ENCODE results near the gene CNOT6. TPM values are rescaled to one million over a fixed set of nuclear protein-coding genes. Genes with fewer than 3 reads are reported as not detected.
A peak's percentile ranks its signal among the peaks of the same experiment; 100 is the strongest.

CNOT6 gene
- total RNA-seq, 1 donor from 2014 or later, result 22.1 TPM

DNA sequence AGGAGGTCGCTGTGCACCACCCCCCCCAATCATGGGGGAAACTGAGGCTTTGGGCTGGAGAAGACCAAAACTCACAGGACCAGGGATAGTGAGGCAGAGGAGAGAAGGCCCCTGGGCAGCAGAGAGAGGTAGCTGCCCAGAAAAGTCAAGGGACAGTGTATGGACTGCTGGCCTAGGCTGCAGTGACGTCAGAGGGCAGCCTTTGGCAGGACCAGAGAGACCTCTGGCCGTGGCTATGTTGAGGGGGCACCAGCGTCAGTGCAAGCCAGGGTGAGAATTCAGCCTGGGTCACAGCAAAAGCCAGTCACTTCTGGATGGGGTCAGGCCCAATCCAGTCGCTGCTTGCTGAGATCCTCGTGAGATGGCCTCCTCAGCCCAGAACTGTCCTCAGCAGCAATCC lies 128.7 kb downstream of the CNOT6 start:
- ATAC-seq, result no peak

DNA sequence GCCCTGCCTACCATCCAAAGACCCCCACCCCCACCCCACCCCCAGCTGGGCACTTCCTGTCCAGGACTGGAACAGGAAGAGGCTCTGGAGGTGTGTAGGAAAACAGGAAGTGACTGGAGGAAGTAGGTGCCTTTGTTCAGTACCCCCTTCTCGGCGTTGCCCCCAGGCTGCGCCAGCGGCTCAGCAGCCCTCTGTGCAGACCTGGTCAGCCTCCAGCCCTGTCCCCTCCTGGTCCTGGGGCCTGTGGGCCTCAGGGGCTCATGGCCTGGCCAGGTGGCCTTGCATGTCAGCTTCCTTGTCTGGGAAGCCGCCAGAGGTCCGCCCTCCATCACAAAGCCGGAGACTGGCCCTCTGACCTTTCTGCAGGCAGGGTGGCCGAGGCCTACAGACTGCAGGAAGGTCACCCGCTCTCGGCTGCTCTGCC lies 129.2 kb downstream of the CNOT6 start:
- peak; percentile 9 for ATAC-seq

DNA sequence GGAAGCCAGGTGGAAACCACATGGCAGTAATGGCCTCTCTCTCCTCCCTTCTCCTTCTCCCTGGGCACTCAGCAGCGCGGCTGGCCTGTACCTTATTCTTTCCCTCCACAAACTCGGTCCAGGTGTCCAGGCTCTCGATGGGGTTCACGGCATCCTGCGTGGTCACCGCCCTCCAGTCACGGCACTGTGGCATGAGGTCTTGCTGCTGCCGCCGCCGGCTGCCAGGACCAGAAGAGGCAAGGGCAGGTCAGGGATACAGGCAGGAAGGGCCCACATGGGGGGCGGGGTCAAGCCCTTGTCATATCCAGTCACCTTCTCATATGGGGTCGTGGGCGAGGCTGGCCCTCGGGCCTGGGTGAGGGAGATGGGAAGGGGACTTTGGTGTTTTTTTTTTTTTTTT lies 129.7 kb downstream of the CNOT6 start:
- ATAC-seq, result no peak

DNA sequence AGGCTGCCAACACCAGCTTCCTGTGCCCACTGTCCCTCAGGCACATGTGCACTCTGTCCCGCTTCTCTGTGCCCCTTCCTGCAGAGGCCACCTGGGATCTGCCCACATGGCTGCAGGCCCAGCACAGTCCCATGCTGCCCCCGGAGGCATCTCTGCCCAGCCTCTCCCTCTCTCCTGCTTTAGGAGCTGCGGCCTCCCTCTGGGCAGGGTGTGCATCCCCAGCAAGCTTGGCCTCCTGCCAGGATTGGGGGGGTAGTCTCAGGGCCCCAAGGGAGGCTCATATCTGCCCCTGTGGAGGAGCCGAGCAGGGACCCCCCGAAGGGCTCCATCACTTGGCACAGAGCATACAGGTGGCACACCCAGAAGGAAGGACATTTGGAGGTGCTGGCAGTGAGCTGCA lies 130.4 kb downstream of the CNOT6 start:
- no peak for ATAC-seq

DNA sequence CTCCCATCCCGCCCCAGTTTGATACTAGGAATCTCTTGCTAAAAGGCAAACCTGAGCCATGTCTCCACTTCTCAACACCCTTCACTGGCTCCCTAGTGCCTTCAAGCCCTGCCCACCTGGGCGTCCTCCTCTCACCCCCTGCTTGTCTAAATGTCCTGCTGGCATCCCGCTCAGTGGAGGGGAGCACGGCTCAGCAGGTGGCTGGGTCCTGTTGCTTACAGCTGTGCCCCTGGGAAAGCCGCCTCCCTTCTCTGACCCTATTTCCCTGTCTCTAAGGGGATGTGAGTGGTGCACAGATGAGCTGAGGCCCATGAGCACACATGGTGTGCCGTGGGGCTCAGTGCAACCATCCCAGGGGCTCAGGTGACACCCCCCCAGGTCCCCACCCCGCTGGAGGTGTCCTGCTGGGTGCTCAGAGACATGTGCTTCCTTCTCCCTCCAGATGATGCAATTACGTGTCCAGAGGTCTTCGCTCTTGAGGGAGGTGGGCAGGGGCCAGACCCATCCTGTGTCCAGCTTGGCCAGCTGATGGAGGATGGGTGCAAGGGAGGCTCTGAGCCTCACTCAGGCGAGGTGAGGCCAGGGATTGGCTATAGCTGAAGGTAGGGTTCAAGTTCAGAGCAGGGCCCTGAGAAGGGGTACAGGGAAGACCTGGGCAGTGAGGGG lies 131.1 kb downstream of the CNOT6 start:
- no peak for ATAC-seq

DNA sequence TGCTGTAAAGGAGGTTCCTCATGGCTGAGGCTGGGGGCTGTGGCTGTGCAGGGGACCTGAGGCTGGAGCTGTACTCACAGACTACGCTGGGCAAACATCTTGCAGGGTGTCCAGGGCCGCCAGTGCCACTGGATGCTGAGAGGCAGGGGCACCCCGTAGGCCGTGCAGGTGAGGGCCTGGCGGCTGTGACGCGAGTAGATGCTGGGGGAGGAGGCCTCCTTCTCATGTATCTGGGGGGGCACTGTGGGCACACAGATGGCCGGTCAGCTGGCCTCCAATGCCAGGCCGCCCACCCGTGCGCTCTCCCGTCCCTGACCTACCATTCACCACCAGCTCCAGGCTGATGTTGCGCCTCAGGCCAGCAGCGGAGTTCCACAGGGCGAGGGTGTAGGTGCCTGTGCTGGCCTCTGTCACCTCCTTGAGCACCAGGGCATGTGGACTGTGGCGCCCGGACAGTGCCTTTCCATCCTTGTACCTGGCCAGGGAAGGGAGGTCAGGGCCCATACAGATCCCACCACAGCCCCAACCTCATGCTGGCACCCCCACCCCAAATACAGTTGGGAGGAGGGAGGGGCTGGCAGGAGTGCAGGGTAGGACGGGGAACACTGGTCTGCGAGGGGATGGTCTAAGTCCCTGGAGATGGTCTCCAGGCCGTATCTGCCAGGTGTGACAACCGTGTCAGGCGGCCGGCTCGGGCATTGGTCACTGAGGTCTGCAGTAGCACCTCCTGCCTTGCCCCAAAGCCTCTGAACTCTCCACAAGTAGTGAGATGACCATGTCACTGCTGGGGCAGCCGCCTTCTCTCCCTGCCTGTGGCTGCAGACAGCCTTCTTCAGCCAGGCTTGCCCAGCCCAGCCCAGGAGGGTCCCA lies 131.8 kb downstream of the CNOT6 start:
- no peak for ATAC-seq

DNA sequence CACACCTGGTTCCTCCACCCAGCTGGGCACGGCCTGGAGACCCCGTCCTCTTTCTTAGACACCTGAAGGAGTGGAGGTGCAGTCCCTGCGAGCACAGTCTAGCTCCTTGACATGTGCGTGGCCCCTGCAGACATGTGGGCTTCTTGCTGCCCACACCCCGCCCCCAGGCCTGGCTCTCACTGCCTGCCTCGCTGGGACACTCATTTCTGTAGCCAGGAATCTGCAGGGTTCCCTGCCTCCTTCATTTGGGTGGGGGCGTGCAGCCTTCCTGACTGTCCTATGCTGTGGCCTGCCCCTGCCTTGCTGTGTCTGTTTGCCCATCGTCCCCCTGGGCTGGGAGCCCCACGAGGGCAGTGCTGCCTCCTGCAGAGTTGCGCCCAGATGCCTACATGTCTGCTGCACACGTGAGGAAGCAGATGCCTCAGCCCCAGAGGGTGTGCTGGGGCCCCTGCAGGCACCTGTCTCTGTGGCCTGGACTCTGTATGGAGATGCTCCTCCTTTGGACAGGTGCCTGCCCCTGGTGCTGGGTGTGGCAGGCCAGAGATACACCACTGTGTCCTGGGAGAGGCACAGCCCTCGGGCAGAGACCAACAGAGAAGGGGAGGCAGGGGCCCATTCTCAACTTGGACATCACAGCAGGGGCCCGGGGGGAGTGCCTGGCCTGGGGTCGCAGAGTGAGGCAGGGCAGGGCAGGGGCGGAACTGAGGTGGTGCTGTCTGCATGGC lies 132.6 kb downstream of the CNOT6 start:
- no peak for ATAC-seq

DNA sequence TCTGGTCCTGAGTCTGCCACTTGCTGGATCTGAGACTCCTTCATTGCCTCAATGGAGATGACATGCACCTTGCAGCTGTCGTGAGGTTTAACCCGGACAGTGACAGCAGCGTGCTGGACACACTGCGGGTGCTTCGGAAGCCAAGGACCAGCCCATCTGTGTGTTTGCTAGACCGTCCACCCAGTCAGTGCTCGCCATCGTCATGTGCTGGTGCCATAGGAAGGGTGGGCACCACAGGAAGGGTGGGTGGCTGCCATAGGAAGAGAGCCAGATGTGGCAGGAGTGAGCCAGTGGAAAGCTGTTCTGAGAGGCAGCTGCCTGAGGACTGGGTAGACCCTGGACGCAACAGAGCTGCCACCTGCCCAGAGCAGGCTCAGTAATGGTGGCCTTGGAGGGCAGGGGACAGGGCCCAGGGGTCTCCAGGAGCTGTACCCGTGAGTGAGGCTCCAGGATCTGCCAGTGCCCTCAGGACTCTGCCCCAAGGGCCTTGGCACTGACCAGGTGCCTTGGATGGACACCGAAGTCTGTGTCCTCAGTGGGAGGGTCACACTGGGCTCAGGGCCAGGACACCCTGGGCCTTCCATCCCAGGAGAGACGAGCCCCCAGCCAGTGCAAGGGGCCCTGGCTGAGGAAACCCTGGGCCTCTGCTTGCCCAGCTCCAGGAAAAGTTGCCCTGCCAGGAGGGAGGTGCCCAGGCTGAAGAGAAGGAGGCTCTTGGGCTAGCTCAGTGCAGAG lies 133.4 kb downstream of the CNOT6 start:
- no peak for ATAC-seq

Other genes with a start within 250 kb of the CNOT6 start
- gene MAPK9, start 202.3 kb upstream of the CNOT6 start, total RNA-seq, result 16.3 TPM
- 1.1 TPM for gene GFPT2, start 141.0 kb upstream of the CNOT6 start, total RNA-seq
- gene SCGB3A1, start 97.1 kb downstream of the CNOT6 start, total RNA-seq, result 26.6 TPM
- 1.9 TPM for gene FLT4, start 155.2 kb downstream of the CNOT6 start, total RNA-seq
- gene OR2Y1, start 245.7 kb downstream of the CNOT6 start, total RNA-seq, result not detected

Measured in esophagus mucosa (tissue), 1 donor.